VCaP (cell line): Measurements from ENCODE around the gene LELP1.

Experiments
- H3K27ac ChIP-seq: fragments of 450-650 bp; 2 replicates; pipeline ENCODE4 v1.5.1; 2017
- CTCF ChIP-seq: fragments of 450-650 bp; conservative IDR thresholded peaks from 2 replicates; pipeline ENCODE4 v1.5.1; 2017; ENCODE audit warnings: mild to moderate bottlenecking, moderate library complexity

LELP1 gene

GRCh38 chr1:153192697-153193096, 10.5 kb upstream of the LELP1 start:
- no peak overlapping the region for H3K27ac ChIP-seq
- TF ChIP-seq CTCF = peak; percentile 91

- no peak overlapping the region for H3K27ac ChIP-seq
- TF ChIP-seq CTCF = no peak
These were observed 8.7 kb upstream of the LELP1 start for GRCh38 chr1:153194331-153195050.

- TF ChIP-seq CTCF = no peak
- H3K27ac ChIP-seq = no peak overlapping the region
These were observed 8.0 kb upstream of the LELP1 start for GRCh38 chr1:153195216-153195615.

GRCh38 chr1:153202006-153202405, 1.2 kb upstream of the LELP1 start:
- no peak overlapping the region for H3K27ac ChIP-seq
- TF ChIP-seq CTCF = no peak

- H3K27ac ChIP-seq = no peak overlapping the region
- no peak for TF ChIP-seq CTCF
These were observed 3.4 kb downstream of the LELP1 start for GRCh38 chr1:153206631-153207030.

- H3K27ac ChIP-seq = no peak overlapping the region
- no peak for TF ChIP-seq CTCF
These were observed 7.0 kb downstream of the LELP1 start for GRCh38 chr1:153210206-153210605.

- H3K27ac ChIP-seq = no peak overlapping the region
- no peak for TF ChIP-seq CTCF
These were observed 9.0 kb downstream of the LELP1 start for GRCh38 chr1:153212201-153212600.
